ENCODE results near the gene U2AF1L4.

U2AF1L4 gene

DNA sequence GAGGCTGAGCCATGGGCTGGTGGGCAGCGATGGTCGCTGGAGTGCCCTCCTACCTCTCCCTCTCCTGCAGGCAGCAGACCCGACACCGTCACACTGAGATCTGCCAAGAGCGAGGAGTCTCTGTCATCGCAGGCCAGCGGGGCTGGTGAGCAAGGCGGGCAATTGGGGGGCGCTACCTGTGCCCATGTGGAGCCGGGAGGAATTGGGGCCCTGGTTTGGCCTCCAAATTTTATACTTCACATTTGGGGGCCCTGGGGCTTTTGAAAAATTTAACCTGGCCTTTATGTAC lies 40.1 kb upstream of the U2AF1L4 start:
- in situ Hi-C loops (cut with MboI; ENCODE audit: low pct_unique_long_range_greater_than_20kb, low sequenced_read_pairs, unreplicated experiment) = no loop called here
- no peak for DNase-seq (ENCODE audit: low spot score)
- no peak for TF ChIP-seq CTCF (IDR thresholded peaks at IDR 0.05; ENCODE audit: extremely low read depth, insufficient read depth, missing control alignments)

GRCh38 chr19:35784503-35785338 lies 39.5 kb upstream of the U2AF1L4 start:
- no peak for DNase-seq (ENCODE audit: low spot score)
- in situ Hi-C loops (cut with MboI; ENCODE audit: low pct_unique_long_range_greater_than_20kb, low sequenced_read_pairs, unreplicated experiment) = no loop called here
- no peak for TF ChIP-seq CTCF (IDR thresholded peaks at IDR 0.05; ENCODE audit: extremely low read depth, insufficient read depth, missing control alignments)

- TF ChIP-seq CTCF (IDR thresholded peaks at IDR 0.05; ENCODE audit: extremely low read depth, insufficient read depth, missing control alignments) = no peak
- no peak for DNase-seq (ENCODE audit: low spot score)
- in situ Hi-C loops (cut with MboI; ENCODE audit: low pct_unique_long_range_greater_than_20kb, low sequenced_read_pairs, unreplicated experiment) = no loop called here
These were observed 38.5 kb upstream of the U2AF1L4 start for GRCh38 chr19:35783469-35784434.

DNA sequence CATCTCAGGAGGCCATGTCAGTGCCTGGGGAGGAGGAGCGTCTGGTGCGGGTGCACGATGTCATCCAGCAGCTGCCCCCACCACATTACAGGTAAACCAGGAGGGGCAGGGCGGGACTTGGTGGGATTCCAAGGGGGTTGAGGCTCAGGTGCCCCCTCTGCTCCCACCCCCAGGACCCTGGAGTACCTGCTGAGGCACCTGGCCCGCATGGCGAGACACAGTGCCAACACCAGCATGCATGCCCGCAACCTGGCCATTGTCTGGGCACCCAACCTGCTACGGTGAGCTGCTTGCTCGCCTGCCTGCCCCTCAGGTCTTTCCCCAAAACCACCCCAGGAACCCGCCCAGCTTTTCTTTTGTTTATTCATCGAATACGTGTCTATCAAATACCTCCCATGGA lies 37.4 kb upstream of the U2AF1L4 start:
- in situ Hi-C loops (cut with MboI; ENCODE audit: low pct_unique_long_range_greater_than_20kb, low sequenced_read_pairs, unreplicated experiment) = no loop called here
- TF ChIP-seq CTCF (IDR thresholded peaks at IDR 0.05; ENCODE audit: extremely low read depth, insufficient read depth, missing control alignments) = no peak

DNA sequence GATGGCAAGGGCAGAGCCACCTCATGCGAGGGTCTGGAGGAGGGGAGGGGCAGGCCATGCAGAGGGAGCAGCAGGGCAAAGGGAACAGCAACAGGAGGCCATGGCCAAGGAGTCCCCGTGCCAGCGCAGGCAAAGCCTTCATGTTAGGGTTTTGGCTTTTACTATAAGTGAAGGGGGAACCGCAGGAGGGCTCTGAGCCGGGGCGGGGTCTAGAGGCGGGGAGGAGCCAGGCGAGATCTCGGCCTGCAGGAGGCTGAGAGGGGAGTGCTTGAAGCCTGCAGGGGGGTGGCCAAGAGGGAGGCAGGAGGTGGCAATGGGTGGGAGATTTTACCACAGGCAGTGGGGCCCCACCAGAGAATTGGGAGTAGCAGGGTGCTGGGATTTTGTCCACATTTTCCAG lies 36.4 kb upstream of the U2AF1L4 start:
- TF ChIP-seq CTCF (IDR thresholded peaks at IDR 0.05; ENCODE audit: extremely low read depth, insufficient read depth, missing control alignments) = no peak
- in situ Hi-C loops (cut with MboI; ENCODE audit: low pct_unique_long_range_greater_than_20kb, low sequenced_read_pairs, unreplicated experiment) = no loop called here
- DNase-seq (ENCODE audit: low spot score) = no peak

More for the DNA sequence above, 37.4 kb upstream of the U2AF1L4 start:
- DNase-seq (ENCODE audit: low spot score) = no peak

GRCh38 chr19:35780717-35781116 lies 35.5 kb upstream of the U2AF1L4 start:
- no peak for TF ChIP-seq CTCF (IDR thresholded peaks at IDR 0.05; ENCODE audit: extremely low read depth, insufficient read depth, missing control alignments)

More at GRCh38 chr19:35780717-35781116, 35.5 kb upstream of the U2AF1L4 start:
- in situ Hi-C loops (cut with MboI; ENCODE audit: low pct_unique_long_range_greater_than_20kb, low sequenced_read_pairs, unreplicated experiment) = no loop called here
- no peak for DNase-seq (ENCODE audit: low spot score)

Measured in GM13977 (cell line).